ENCODE results near the gene RBM19. TPM values are rescaled to one million over a fixed set of nuclear protein-coding genes. Genes with fewer than 3 reads are reported as not detected.

Gene RBM19
- polyA plus RNA-seq, 2 of the 4 experiments (the other 2 are of a cell fraction): 16.0 to 18.6 TPM

GRCh38 chr12:113880326-113880725 lies 85.8 kb downstream of the RBM19 start (continued):
- TF ChIP-seq, protein P1, sequence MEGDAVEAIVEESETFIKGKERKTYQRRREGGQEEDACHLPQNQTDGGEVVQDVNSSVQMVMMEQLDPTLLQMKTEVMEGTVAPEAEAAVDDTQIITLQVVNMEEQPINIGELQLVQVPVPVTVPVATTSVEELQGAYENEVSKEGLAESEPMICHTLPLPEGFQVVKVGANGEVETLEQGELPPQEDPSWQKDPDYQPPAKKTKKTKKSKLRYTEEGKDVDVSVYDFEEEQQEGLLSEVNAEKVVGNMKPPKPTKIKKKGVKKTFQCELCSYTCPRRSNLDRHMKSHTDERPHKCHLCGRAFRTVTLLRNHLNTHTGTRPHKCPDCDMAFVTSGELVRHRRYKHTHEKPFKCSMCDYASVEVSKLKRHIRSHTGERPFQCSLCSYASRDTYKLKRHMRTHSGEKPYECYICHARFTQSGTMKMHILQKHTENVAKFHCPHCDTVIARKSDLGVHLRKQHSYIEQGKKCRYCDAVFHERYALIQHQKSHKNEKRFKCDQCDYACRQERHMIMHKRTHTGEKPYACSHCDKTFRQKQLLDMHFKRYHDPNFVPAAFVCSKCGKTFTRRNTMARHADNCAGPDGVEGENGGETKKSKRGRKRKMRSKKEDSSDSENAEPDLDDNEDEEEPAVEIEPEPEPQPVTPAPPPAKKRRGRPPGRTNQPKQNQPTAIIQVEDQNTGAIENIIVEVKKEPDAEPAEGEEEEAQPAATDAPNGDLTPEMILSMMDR (IDR thresholded peaks at IDR 0.05): no peak
- TF ChIP-seq POLR2AphosphoS2 (conservative IDR thresholded peaks at IDR 0.05; ENCODE audit: low read length): no peak
- no peak for TF ChIP-seq CHD4 (IDR thresholded peaks at IDR 0.05; ENCODE audit: borderline replicate concordance)
- TF ChIP-seq NFE2L2 (conservative IDR thresholded peaks at IDR 0.05; ENCODE audit: low read length): no peak
- no peak for TF ChIP-seq HEYL (CRISPR knock-in tag; IDR thresholded peaks at IDR 0.05)

- ChIA-PET POLR2A (no interaction called here), CTCF (no interaction called here)
- H3K27ac ChIP-seq: no peak overlapping the region
- peaks cover 4% of the 10 kb centered on the region; the same call in 2 of the 3 replicates for H3K9me3 ChIP-seq
- H3K4me1 ChIP-seq: no peaks in the 10 kb centered on the region; the same call in 2 of the 3 replicates
- no peak overlapping the region for H3K4me2 ChIP-seq
- TF ChIP-seq MAFK (IDR thresholded peaks at IDR 0.05; ENCODE audit: partially characterized antibody) (no peak), ZC3H11A (IDR thresholded peaks at IDR 0.05) (no peak)
- 71% methylated on average over 3 of the region's 3 CpGs for WGBS (ENCODE audit: missing lambda C conversion rate)
- DNase-seq (ENCODE audit: low read depth in 1 of 2, low spot score in 1 of 2) (no peak), FAIRE-seq (no peak), ATAC-seq (peak in 1 of 2 experiments; percentile 20; a peak in 1 of 6 replicates)
- H3K4me3 ChIP-seq: no peak overlapping the region
Measured at GRCh38 chr12:113879658-113880057, 86.5 kb downstream of the RBM19 start.

DNA sequence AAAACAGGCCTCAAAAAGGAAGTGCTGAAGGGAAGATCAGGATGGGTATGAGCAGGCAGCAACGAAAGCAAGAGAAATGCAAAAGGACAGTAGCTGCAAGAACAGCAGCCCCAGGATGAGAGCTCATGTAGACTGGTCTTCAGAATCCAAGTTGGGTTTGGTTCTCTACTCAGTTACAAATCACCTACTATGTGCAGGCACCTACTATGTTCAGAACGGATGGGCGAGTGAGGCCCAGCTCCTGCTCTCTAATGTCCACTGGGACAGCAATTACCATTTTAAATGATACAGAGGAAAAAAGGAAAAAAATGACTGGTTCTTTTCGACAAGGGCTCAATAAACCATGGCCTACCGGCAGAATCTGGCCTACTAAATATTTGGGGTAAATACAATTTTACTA lies 88.5 kb downstream of the RBM19 start:
- ChIA-PET POLR2A (no interaction called here), CTCF (interaction anchor here (1.6 kb wide), 2 partner anchors 16 to 36 kb away, joined by 3 to 6 read pairs; no protein-coding TSS in a partner anchor)
- ATAC-seq (no peak), FAIRE-seq (no peak), DNase-seq (ENCODE audit: low read depth in 1 of 2, low spot score in 1 of 2) (no peak)
- H3K4me1 ChIP-seq: no peaks in the 10 kb centered on the region; the same call in 2 of the 3 replicates
- no peaks in the 10 kb centered on the region for H3K9me3 ChIP-seq
- H3K4me2 ChIP-seq: no peak overlapping the region
- no peak for TF ChIP-seq KDM1A (IDR thresholded peaks at IDR 0.05; ENCODE audit: low read depth)
- no peak for TF ChIP-seq PHF8 (IDR thresholded peaks at IDR 0.05; ENCODE audit: borderline replicate concordance, low read depth)
- no peak for TF ChIP-seq BHLHE40 (IDR thresholded peaks at IDR 0.05; ENCODE audit: low read depth, low read length)
- no peak for TF ChIP-seq HDAC2 (IDR thresholded peaks at IDR 0.05)
- no peak for TF ChIP-seq RFX5 (IDR thresholded peaks at IDR 0.05)
- TF ChIP-seq MYC (IDR thresholded peaks at IDR 0.05; ENCODE audit: borderline replicate concordance, low read length): no peak
- TF ChIP-seq FOXS1 (CRISPR knock-in tag; IDR thresholded peaks at IDR 0.05): no peak
- TF ChIP-seq TFCP2L1 (CRISPR knock-in tag; IDR thresholded peaks at IDR 0.05): no peak
- TF ChIP-seq POLR2AphosphoS2 (conservative IDR thresholded peaks at IDR 0.05; ENCODE audit: low read length): no peak
- no peak for TF ChIP-seq HOXB13 (CRISPR knock-in tag; IDR thresholded peaks at IDR 0.05; ENCODE audit: low read depth)
- no peak for TF ChIP-seq CBX8 (IDR thresholded peaks at IDR 0.05)
- TF ChIP-seq USF2 (IDR thresholded peaks at IDR 0.05): no peak
- TF ChIP-seq, protein P2, sequence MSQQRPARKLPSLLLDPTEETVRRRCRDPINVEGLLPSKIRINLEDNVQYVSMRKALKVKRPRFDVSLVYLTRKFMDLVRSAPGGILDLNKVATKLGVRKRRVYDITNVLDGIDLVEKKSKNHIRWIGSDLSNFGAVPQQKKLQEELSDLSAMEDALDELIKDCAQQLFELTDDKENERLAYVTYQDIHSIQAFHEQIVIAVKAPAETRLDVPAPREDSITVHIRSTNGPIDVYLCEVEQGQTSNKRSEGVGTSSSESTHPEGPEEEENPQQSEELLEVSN (IDR thresholded peaks at IDR 0.05; ENCODE audit: borderline replicate concordance, low read depth): no peak
- TF ChIP-seq, protein P3, sequence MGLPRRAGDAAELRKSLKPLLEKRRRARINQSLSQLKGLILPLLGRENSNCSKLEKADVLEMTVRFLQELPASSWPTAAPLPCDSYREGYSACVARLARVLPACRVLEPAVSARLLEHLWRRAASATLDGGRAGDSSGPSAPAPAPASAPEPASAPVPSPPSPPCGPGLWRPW (IDR thresholded peaks at IDR 0.05): no peak
- TF ChIP-seq NR3C1 (IDR thresholded peaks at IDR 0.05): no peak
- no peak for TF ChIP-seq TP53 (CRISPR knock-in tag; IDR thresholded peaks at IDR 0.05)
- no peak for TF ChIP-seq EHMT2 (IDR thresholded peaks at IDR 0.05; ENCODE audit: low read depth)
- no peak for TF ChIP-seq CHD2 (IDR thresholded peaks at IDR 0.05; ENCODE audit: low read length, partially characterized antibody)
- TF ChIP-seq, protein P4, sequence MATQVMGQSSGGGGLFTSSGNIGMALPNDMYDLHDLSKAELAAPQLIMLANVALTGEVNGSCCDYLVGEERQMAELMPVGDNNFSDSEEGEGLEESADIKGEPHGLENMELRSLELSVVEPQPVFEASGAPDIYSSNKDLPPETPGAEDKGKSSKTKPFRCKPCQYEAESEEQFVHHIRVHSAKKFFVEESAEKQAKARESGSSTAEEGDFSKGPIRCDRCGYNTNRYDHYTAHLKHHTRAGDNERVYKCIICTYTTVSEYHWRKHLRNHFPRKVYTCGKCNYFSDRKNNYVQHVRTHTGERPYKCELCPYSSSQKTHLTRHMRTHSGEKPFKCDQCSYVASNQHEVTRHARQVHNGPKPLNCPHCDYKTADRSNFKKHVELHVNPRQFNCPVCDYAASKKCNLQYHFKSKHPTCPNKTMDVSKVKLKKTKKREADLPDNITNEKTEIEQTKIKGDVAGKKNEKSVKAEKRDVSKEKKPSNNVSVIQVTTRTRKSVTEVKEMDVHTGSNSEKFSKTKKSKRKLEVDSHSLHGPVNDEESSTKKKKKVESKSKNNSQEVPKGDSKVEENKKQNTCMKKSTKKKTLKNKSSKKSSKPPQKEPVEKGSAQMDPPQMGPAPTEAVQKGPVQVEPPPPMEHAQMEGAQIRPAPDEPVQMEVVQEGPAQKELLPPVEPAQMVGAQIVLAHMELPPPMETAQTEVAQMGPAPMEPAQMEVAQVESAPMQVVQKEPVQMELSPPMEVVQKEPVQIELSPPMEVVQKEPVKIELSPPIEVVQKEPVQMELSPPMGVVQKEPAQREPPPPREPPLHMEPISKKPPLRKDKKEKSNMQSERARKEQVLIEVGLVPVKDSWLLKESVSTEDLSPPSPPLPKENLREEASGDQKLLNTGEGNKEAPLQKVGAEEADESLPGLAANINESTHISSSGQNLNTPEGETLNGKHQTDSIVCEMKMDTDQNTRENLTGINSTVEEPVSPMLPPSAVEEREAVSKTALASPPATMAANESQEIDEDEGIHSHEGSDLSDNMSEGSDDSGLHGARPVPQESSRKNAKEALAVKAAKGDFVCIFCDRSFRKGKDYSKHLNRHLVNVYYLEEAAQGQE (IDR thresholded peaks at IDR 0.05): no peak
- TF ChIP-seq NPAS2 (CRISPR knock-in tag; IDR thresholded peaks at IDR 0.05; ENCODE audit: borderline replicate concordance): no peak
- no peak overlapping the region for H3K4me3 ChIP-seq
- 93% methylated on average over 5 of the region's 5 CpGs for WGBS (ENCODE audit: missing lambda C conversion rate)
- H3K27ac ChIP-seq: no peak overlapping the region

Data from A549 (cell line).